HepG2 (cell line): Measurements from ENCODE around the gene NUDT21. TPM values are rescaled to one million over a fixed set of nuclear protein-coding genes. Genes with fewer than 3 reads are reported as not detected.
A peak's percentile ranks its signal among the peaks of the same experiment; 100 is the strongest.

Experiments used
- ATAC-seq: fragments of 200-7000 bp; cut with Tn5 transposase; 3 replicates; pipeline ENCODE4 v1.9.1; 2020; ENCODE audit warnings: mild to moderate bottlenecking, moderate library complexity
- BruUV-seq: library from RNA; stranded (reverse); fragments of 400-500 nt; replicated peaks from 2 replicates; lab custom pipeline; 2021; lab: Mats Ljungman, UMichigan
- CTCF ChIA-PET: fragments of 300-600 bp; formaldehyde crosslinking; extraction: SDS; loops from one replicate; lab custom pipeline; 2021; ENCODE audit warnings: low total read pairs, inconsistent platforms, low intra/inter-chr PET ratio; lab: Yijun Ruan, JAX
- POLR2A ChIA-PET: fragments of 350-600 bp; sonication (Branson Sonifier 250); formaldehyde crosslinking; loops from one replicate; lab custom pipeline; 2020; ENCODE audit warnings: antibody characterized with exemption, inconsistent platforms; lab: Yijun Ruan, JAX
- DNase-seq: peaks from one replicate; pipeline ENCODE4 v3.0.0-alpha.2; 2015; ENCODE audit warnings: low spot score
- FAIRE-seq: peaks from 3 replicates; lab custom pipeline; 2011; peaks lifted over from hg19 to GRCh38; lab: Jason Lieb, UNC
- H2AFZ ChIP-seq: one replicate; pipeline ENCODE4 v1.6.1; 2011; ENCODE audit warnings: low read length, inconsistent platforms
- H3K27ac ChIP-seq: fragments of 300-600 bp; 3 replicates; pipeline ENCODE4 v1.8.0; 2011; ENCODE audit warnings: mixed run types, mild to moderate bottlenecking, mixed read lengths, low read length, inconsistent platforms; ENCODE audit not compliant: insufficient read depth; ENCODE audit errors: extremely low read length
- H3K27me3 ChIP-seq, 2 experiments: fragments of 200-600 bp in 1 of 2; 2 replicates in 1 of 2; 3 replicates in 1 of 2; pipeline versions ENCODE4 v1.6.0 to v1.8.0; 2011; ENCODE audit warnings: low read length in 2 of 2, mild to moderate bottlenecking in 2 of 2, moderate library complexity in 2 of 2, inconsistent platforms in 1 of 2; ENCODE audit not compliant: insufficient read depth in 2 of 2, control insufficient read depth in 1 of 2
- H3K36me3 ChIP-seq, 2 experiments: fragments of 200-600 bp in 1 of 2; replicated peaks in 1 of 2; 2 replicates in 1 of 2; 3 replicates in 1 of 2; pipeline versions ENCODE4 v1.5.1 to v1.8.0; 2011; ENCODE audit warnings: low read length in 2 of 2, inconsistent platforms in 1 of 2; ENCODE audit not compliant: insufficient read depth in 2 of 2, control insufficient read depth in 1 of 2
- H3K4me1 ChIP-seq: 2 replicates; pipeline ENCODE4 v1.5.1; 2012; ENCODE audit warnings: low read length, inconsistent platforms; ENCODE audit not compliant: insufficient read depth
- H3K4me2 ChIP-seq: 2 replicates; pipeline ENCODE4 v1.6.0; 2011; ENCODE audit warnings: low read depth, low read length, inconsistent platforms
- H3K4me3 ChIP-seq, 3 experiments: fragments of 200-600 bp in 1 of 3; sonication (generic), shearing (Covaris generic) in 1 of 3; replicated peaks in 1 of 3; 2 replicates each; pipeline ENCODE4 v1.5.1; 2011 to 2016; ENCODE audit warnings: low read length in 3 of 3, inconsistent platforms in 2 of 3, low read depth in 2 of 3, mild to moderate bottlenecking in 2 of 3, control low read depth in 1 of 3, mixed read lengths in 1 of 3; ENCODE audit not compliant: insufficient read depth in 1 of 3
- H3K79me2 ChIP-seq: one replicate; pipeline ENCODE4 v1.6.1; 2011; ENCODE audit warnings: low read length, inconsistent platforms; ENCODE audit not compliant: insufficient read depth
- H3K9ac ChIP-seq: 2 replicates; pipeline ENCODE4 v1.6.0; 2011; ENCODE audit warnings: mild to moderate bottlenecking, low read depth, low read length, inconsistent platforms; ENCODE audit not compliant: insufficient read depth
- H3K9me3 ChIP-seq: 2 replicates; pipeline ENCODE4 v1.5.1; 2012; ENCODE audit warnings: mild to moderate bottlenecking, low read length
- H4K20me1 ChIP-seq: 2 replicates; pipeline ENCODE4 v1.6.0; 2011; ENCODE audit warnings: inconsistent platforms, mild to moderate bottlenecking, low read length, moderate library complexity; ENCODE audit not compliant: insufficient read depth
- BATF2 ChIP-seq: sonication (generic); formaldehyde crosslinking; IDR thresholded peaks from 2 replicates; pipeline ENCODE4 v1.8.0; 2022; ENCODE audit warnings: mild to moderate bottlenecking, missing genetic modification reagents, moderate library complexity
- CEBPB ChIP-seq: IDR thresholded peaks from 2 replicates; pipeline ENCODE4 v1.6.1; 2011; ENCODE audit warnings: low read depth, low read length, improper control_type of control experiment, borderline replicate concordance
- HNRNPH1 ChIP-seq: fragments of 200-400 bp; formaldehyde crosslinking; optimal IDR thresholded peaks from 2 replicates; pipeline ENCODE3; 2017; ENCODE audit warnings: mild to moderate bottlenecking, low read depth, low read length
- MTA1 ChIP-seq: sonication (generic); formaldehyde crosslinking; IDR thresholded peaks from 2 replicates; pipeline ENCODE4 v1.4.0; 2020; ENCODE audit warnings: missing genetic modification reagents, mild to moderate bottlenecking, borderline replicate concordance
- POGZ ChIP-seq: sonication (generic); formaldehyde crosslinking; IDR thresholded peaks from 2 replicates; pipeline ENCODE4 v1.4.0; 2020; ENCODE audit warnings: mild to moderate bottlenecking, missing genetic modification reagents
- U2AF2 ChIP-seq: fragments of 200-400 bp; formaldehyde crosslinking; IDR thresholded peaks from 2 replicates; pipeline ENCODE4 v1.6.1; 2017; ENCODE audit warnings: low read depth, mild to moderate bottlenecking, low read length
- ZNF292 ChIP-seq: sonication (generic); formaldehyde crosslinking; IDR thresholded peaks from 2 replicates; pipeline ENCODE4 v1.8.1; 2022; ENCODE audit warnings: mild to moderate bottlenecking, low read depth, missing genetic modification reagents, borderline replicate concordance
- ZNF362 ChIP-seq: sonication (generic); formaldehyde crosslinking; IDR thresholded peaks from 2 replicates; pipeline ENCODE4 v1.4.0; 2020; ENCODE audit warnings: missing genetic modification reagents, mild to moderate bottlenecking, borderline replicate concordance
- WGBS: methylation state at CpG from one replicate; pipeline ENCODE4 v1.1.6; 2017; ENCODE audit warnings: low lambda C conversion rate; 5-methylcytosine and 5-hydroxymethylcytosine counted together
- in situ Hi-C: cut with HindIII; loops from 2 replicates; pipeline ENCODE4 v1.10.0; 2017; ENCODE audit warnings: low pct_unique_long_range_greater_than_20kb; ENCODE audit not compliant: extremely low pct_ligation_motif_present
- intact Hi-C: fragments of 100-400 bp; cut with micrococcal nuclease; formaldehyde crosslinking; loops from one replicate; pipeline ENCODE4 v1.10.0; 2022; ENCODE audit not compliant: unreplicated experiment
- polyA plus RNA-seq, 8 experiments: library from polyadenylated mRNA; depleted of rRNA in 3 of 8; stranded (reverse) in 7 of 8; unstranded in 1 of 8; fragments of >200 nt; fragmentation: Illumina TruSeq in 4 of 8; extraction: Trizol in 4 of 8; gene quantifications; 2 replicates each; pipeline versions ENCODE4 v1.2.1 to v1.2.3, GENCODE V29; 2011 to 2016; ENCODE audit warnings: low read depth in 4 of 8, missing spikeins in 1 of 8, mixed read lengths in 1 of 8; ENCODE audit not compliant: insufficient read depth in 1 of 8
- total RNA-seq, 5 experiments: library from RNA; depleted of rRNA; stranded (reverse); fragments of >200 nt; fragmentation: Illumina TruSeq; extraction: Trizol; gene quantifications; 2 replicates each; pipeline ENCODE4 v1.2.3, GENCODE V29; 2016; ENCODE audit warnings: low read depth in 1 of 5

Gene NUDT21
- total and polyA plus RNA-seq, 2 of the 13 experiments (the other 11 are each of a cell fraction or from before 2014, with no cell fraction given): 177 to 210 TPM

- Histone ChIP-seq H3K9me3 (no peaks in the 10 kb centered on the region), H3K4me1 (no peaks in the 10 kb centered on the region), H3K36me3 (peaks cover 15 to 50% of the 10 kb centered on the region in 2 experiments), H3K4me2 (no peak overlapping the region), H3K4me3 (no peak overlapping the region), H4K20me1 (no peaks in the 10 kb centered on the region), H3K79me2 (no peaks in the 10 kb centered on the region), H3K27ac (no peak overlapping the region), H3K27me3 (no peaks in the 10 kb centered on the region), H3K9ac (no peak overlapping the region), H2AFZ (no peak overlapping the region)
- ChIA-PET CTCF (no interaction called here), POLR2A (interaction anchor here (0.6 kb wide), 1 partner anchor 412 kb away, joined by 3 read pairs; no protein-coding TSS in a partner anchor)
- no TSS peak for BruUV-seq
- intact Hi-C loops (no loop called here), in situ Hi-C loops (no loop called here)
- no peak for DNase-seq
- 94% methylated on average over 2 of the region's 2 CpGs for WGBS
- ATAC-seq: no peak
- FAIRE-seq: no peak
- TF ChIP-seq BATF2 (CRISPR knock-in tag): no peak
- no peak for TF ChIP-seq MTA1 (CRISPR knock-in tag)
- no peak for TF ChIP-seq ZNF292 (CRISPR knock-in tag)
- no peak for TF ChIP-seq ZNF362 (CRISPR knock-in tag)
- TF ChIP-seq CEBPB: 0 out of 2 replicates have a peak, but pooled peaks have one; percentile 8
- TF ChIP-seq U2AF2: no peak
- no peak for TF ChIP-seq HNRNPH1
- no peak for TF ChIP-seq POGZ (CRISPR knock-in tag)
Observed at GRCh38 chr16:56399486-56399885, 51.6 kb downstream of the NUDT21 start.
